ENCODE measurements around the gene CCT5.
A peak's percentile ranks its signal among the peaks of the same experiment; 100 is the strongest.

The CCT5 gene

GRCh38 chr5:10249948-10250805 is at the start of gene CCT5:
Gene CCT5, plus strand, starts transcription at chr5:10250280. Its CDS starts 61 bp downstream, at chr5:10250341.
- peak; percentile 94 for DNase-seq

- no peak for DNase-seq
These were observed 48.7 kb upstream of the CCT5 start for GRCh38 chr5:10201223-10201868.

- DNase-seq = no peak
These were observed 47.8 kb upstream of the CCT5 start for GRCh38 chr5:10202089-10202910.

GRCh38 chr5:10209004-10209403 is 41.1 kb upstream of the CCT5 start:
- DNase-seq = no peak

- DNase-seq = no peak
These were observed 36.8 kb upstream of the CCT5 start for GRCh38 chr5:10213316-10213715.

GRCh38 chr5:10214041-10214440 is 36.0 kb upstream of the CCT5 start:
- DNase-seq = no peak

- DNase-seq = no peak
These were observed 34.7 kb upstream of the CCT5 start for GRCh38 chr5:10215366-10215765.

GRCh38 chr5:10216107-10216506 is 34.0 kb upstream of the CCT5 start:
- no peak for DNase-seq

GRCh38 chr5:10218658-10219057 is 31.4 kb upstream of the CCT5 start:
- DNase-seq = no peak

- no peak for DNase-seq
These were observed 31.0 kb upstream of the CCT5 start for GRCh38 chr5:10219068-10219467.

- no peak for DNase-seq
These were observed 29.8 kb upstream of the CCT5 start for GRCh38 chr5:10220248-10220647.

GRCh38 chr5:10222326-10222725 is 27.8 kb upstream of the CCT5 start:
- no peak for DNase-seq

GRCh38 chr5:10227379-10227778 is 22.7 kb upstream of the CCT5 start:
- no peak for DNase-seq

- no peak for DNase-seq
These were observed 21.8 kb upstream of the CCT5 start for GRCh38 chr5:10228288-10228687.

GRCh38 chr5:10229306-10230048 is 20.6 kb upstream of the CCT5 start:
- DNase-seq = no peak

- no peak for DNase-seq
These were observed 17.7 kb upstream of the CCT5 start for GRCh38 chr5:10232386-10232785.

GRCh38 chr5:10233011-10233410 is 17.1 kb upstream of the CCT5 start:
- no peak for DNase-seq

- no peak for DNase-seq
These were observed 16.6 kb upstream of the CCT5 start for GRCh38 chr5:10233505-10233904.

GRCh38 chr5:10235350-10235749 is 14.7 kb upstream of the CCT5 start:
- DNase-seq = no peak

GRCh38 chr5:10243660-10244240 is 6.3 kb upstream of the CCT5 start:
- DNase-seq = no peak

- DNase-seq = no peak
These were observed 5.6 kb upstream of the CCT5 start for GRCh38 chr5:10244342-10244944.

- DNase-seq = no peak
These were observed 3.3 kb upstream of the CCT5 start for GRCh38 chr5:10246761-10247160.
